CD4-positive, alpha-beta T cell treated with Interleukin-17A for 4 hours (primary cell): ENCODE results near the gene PEX12.
"Not testable (repeated sequence)": the region's sequence is repeated elsewhere in the genome, so short reads cannot be mapped to it uniquely, and the experiment has no call there.

Experiments
- DNase-seq: peaks from one replicate; pipeline ENCODE4 v3.0.0-alpha.2; 2020; ENCODE audit warnings: mixed read lengths

PEX12 gene

DNA sequence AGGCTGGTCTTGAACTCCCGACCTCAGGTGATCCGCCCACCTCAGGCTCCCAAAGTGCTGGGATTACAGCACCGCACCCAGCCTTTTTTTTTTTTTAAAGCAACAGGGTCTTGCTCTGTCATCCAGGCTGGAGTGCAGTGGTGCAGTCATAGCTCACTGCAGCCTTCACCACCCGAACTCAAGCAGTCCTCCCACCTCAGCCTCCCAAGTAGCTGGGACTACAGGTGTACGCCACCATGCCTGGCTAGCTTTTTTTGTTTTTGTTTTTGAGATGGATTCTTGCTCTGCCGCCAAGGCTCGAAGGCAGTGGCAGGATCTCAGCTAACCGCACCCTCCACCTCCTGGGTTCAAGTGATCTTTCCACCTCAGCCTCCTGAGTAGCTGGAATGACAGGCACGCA is 43.0 kb downstream of the PEX12 start:
- DNase-seq, result peak; percentile 23

GRCh38 chr17:35534576-35535093 is 43.7 kb downstream of the PEX12 start:
- no peak for DNase-seq

DNA sequence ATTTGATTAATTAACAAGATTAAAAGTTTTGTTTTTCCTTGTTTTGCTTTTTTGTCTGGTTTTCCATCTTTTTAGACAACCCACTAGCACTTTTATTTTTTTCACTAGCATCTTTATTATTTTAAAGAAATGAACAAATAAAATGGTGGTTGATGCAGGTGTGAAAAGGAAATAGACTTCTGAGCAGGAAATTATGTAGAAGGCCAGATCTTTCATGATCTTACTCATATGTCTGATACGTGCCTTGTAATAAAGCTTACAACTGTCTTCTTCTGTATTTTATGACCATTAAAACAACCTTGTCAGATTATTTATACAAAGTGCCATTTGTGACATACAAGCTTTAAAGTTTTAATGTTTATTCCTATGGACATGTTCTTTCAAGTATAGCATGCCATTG is 47.2 kb downstream of the PEX12 start:
- no peak for DNase-seq

DNA sequence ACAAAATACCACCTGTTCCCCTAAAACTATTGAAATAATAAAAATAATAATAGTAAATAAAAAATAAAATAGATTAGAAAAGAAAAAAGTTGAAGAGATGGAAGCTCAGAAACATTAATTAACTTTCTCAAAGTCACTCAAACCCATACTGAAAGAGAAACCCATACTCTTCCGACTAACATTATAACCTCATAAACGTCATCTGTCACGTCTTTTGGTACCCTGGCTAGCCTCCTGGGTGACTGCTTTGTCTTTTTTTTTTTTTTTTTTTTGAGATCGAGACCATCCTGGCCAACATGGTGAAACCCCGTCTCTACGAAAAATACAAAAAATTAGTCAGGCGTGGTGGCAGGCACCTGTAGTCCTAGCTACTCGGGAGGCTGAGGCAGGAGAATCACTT is 48.5 kb downstream of the PEX12 start:
- DNase-seq, result no peak

DNA sequence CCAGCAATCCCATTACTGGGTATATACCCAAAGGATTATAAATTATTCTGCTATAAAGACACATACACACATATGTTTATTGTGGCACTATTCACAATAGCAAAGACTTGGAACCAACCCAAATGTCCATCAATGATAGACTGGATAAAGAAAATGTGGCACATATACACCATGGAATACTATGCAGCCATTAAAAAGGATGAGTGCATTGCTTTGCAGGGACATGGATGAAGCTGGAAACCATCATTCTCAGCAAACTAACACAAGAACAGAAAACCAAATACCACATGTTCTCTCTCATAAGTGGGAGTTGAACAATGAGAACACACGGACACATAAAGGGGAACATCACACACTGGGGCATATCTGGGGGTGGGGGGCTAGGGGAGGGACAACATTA is 49.0 kb downstream of the PEX12 start:
- DNase-seq, result not testable (repeated sequence)
